Activated CD8-positive, alpha-beta memory T cell treated with anti-CD3 and anti-CD28 coated beads, Interleukin-2, amount 50 U/mL, for 48 hours (primary cell): Measurements from ENCODE around the gene SERPINB12.

Source experiments
- DNase-seq: peaks from one replicate; pipeline ENCODE4 v3.0.0-alpha.2; 2020

SERPINB12 gene

GRCh38 chr18:63604791-63605567 lies 62.8 kb downstream of the SERPINB12 start:
- DNase-seq, result no peak

GRCh38 chr18:63606526-63606925 lies 64.4 kb downstream of the SERPINB12 start:
- DNase-seq, result no peak

- no peak for DNase-seq
Observed at GRCh38 chr18:63613420-63613819, 71.3 kb downstream of the SERPINB12 start.

- no peak for DNase-seq
Observed at GRCh38 chr18:63617049-63617914, 75.1 kb downstream of the SERPINB12 start.

- no peak for DNase-seq
Observed at GRCh38 chr18:63617915-63618234, 75.7 kb downstream of the SERPINB12 start.
